Subcutaneous abdominal adipose tissue (tissue), 5 donors: ENCODE measurements around the gene GADD45B.
"Not testable (repeated sequence)": the region's sequence is repeated elsewhere in the genome, so short reads cannot be mapped to it uniquely, and the experiment has no call there.

Experiments used
- H3K27ac ChIP-seq: one replicate; pipeline ENCODE4 v1.7.0; 2013; ENCODE audit warnings: low read depth, mild to moderate bottlenecking, inconsistent platforms, low read length, moderate library complexity
- H3K27me3 ChIP-seq, 5 donors: one replicate each; pipeline ENCODE4 v1.7.0; 2013; ENCODE audit warnings: low read length in 5 of 5, inconsistent platforms in 1 of 5; ENCODE audit not compliant: control insufficient read depth in 5 of 5, insufficient read depth in 4 of 5
- H3K36me3 ChIP-seq, 5 donors: one replicate each; pipeline ENCODE4 v1.7.0; 2013; ENCODE audit warnings: low read length in 5 of 5; ENCODE audit not compliant: control insufficient read depth in 5 of 5, insufficient read depth in 5 of 5
- H3K4me1 ChIP-seq, 5 donors: one replicate each; pipeline ENCODE4 v1.7.0; 2013; ENCODE audit warnings: low read length in 5 of 5, mild to moderate bottlenecking in 3 of 5, moderate library complexity in 1 of 5; ENCODE audit not compliant: control insufficient read depth in 5 of 5, insufficient read depth in 5 of 5
- H3K4me3 ChIP-seq, 5 donors: one replicate each; pipeline ENCODE4 v1.7.0; 2013; ENCODE audit warnings: low read length in 5 of 5, low read depth in 1 of 5
- H3K9ac ChIP-seq, 5 donors: one replicate each; pipeline ENCODE4 v1.7.0; 2013; ENCODE audit warnings: low read length in 5 of 5, mild to moderate bottlenecking in 4 of 5, moderate library complexity in 3 of 5
- H3K9me3 ChIP-seq, 5 donors: one replicate each; pipeline ENCODE4 v1.7.0; 2013; ENCODE audit warnings: low read length in 5 of 5; ENCODE audit not compliant: control insufficient read depth in 5 of 5
- donor health status: healthy.
- donor health status: healthy.
- donor health status: healthy.
- donor health status: healthy.
- donor health status: healthy.

The GADD45B gene

GRCh38 chr19:2455851-2456570 lies 19.9 kb upstream of the GADD45B start:
- Histone ChIP-seq H3K4me3 (peak overlapping the region in 4 of 5 donors; percentile 75 to 90 (median 79)), H3K9ac (peak overlapping the region in 4 of 5 donors; percentile 59 to 83 (median 76)), H3K9me3 (no peaks in the 10 kb centered on the region), H3K27ac (no peak overlapping the region), H3K27me3 (no peaks in the 10 kb centered on the region), H3K36me3 (no peaks in the 10 kb centered on the region), H3K4me1 (peaks cover 0 to 19% (median 15%) of the 10 kb centered on the region in 5 donors)

- Histone ChIP-seq H3K9ac (peak overlapping the region in 2 of 5 donors; percentile 39 to 66), H3K27ac (no peak overlapping the region), H3K9me3 (no peaks in the 10 kb centered on the region), H3K36me3 (no peaks in the 10 kb centered on the region), H3K4me3 (peak overlapping the region; percentile 51 to 81 (median 72)), H3K27me3 (no peaks in the 10 kb centered on the region), H3K4me1 (peaks cover 0 to 33% (median 27%) of the 10 kb centered on the region in 5 donors)
These were observed 18.4 kb upstream of the GADD45B start for GRCh38 chr19:2457394-2458037.

GRCh38 chr19:2458054-2458453 lies 17.9 kb upstream of the GADD45B start:
- no peaks in the 10 kb centered on the region for H3K9me3 ChIP-seq
- no peaks in the 10 kb centered on the region for H3K36me3 ChIP-seq
- no peak overlapping the region for H3K4me3 ChIP-seq
- H3K4me1 ChIP-seq = peaks cover 0 to 37% (median 31%) of the 10 kb centered on the region in 5 donors
- no peaks in the 10 kb centered on the region for H3K27me3 ChIP-seq
- no peak overlapping the region for H3K27ac ChIP-seq
- H3K9ac ChIP-seq = no peak overlapping the region

- H3K9me3 ChIP-seq, H3K36me3 ChIP-seq, H3K27ac ChIP-seq, H3K4me3 ChIP-seq, H3K9ac ChIP-seq, H3K27me3 ChIP-seq: not testable (repeated sequence)
- peaks cover 0 to 37% (median 31%) of the 10 kb centered on the region in 5 donors for H3K4me1 ChIP-seq
These were observed 17.2 kb upstream of the GADD45B start for GRCh38 chr19:2458776-2459175.

- H3K4me3 ChIP-seq = no peak overlapping the region
- no peaks in the 10 kb centered on the region for H3K27me3 ChIP-seq
- H3K27ac ChIP-seq = no peak overlapping the region
- peaks cover 0 to 34% (median 30%) of the 10 kb centered on the region in 5 donors for H3K4me1 ChIP-seq
- no peaks in the 10 kb centered on the region for H3K9me3 ChIP-seq
- H3K9ac ChIP-seq = no peak overlapping the region
- no peaks in the 10 kb centered on the region for H3K36me3 ChIP-seq
These were observed 15.7 kb upstream of the GADD45B start for GRCh38 chr19:2460245-2460644.

- Histone ChIP-seq H3K9me3 (no peaks in the 10 kb centered on the region), H3K27me3 (no peaks in the 10 kb centered on the region), H3K4me1 (peaks cover 0 to 22% (median 18%) of the 10 kb centered on the region in 5 donors), H3K9ac (peak overlapping the region in 3 of 5 donors; percentile 51 to 71 (median 56)), H3K36me3 (no peaks in the 10 kb centered on the region), H3K4me3 (peak overlapping the region in 4 of 5 donors; percentile 71 to 73 (median 72)), H3K27ac (no peak overlapping the region)
These were observed 13.9 kb upstream of the GADD45B start for GRCh38 chr19:2461751-2462634.

GRCh38 chr19:2462635-2463421 lies 13.1 kb upstream of the GADD45B start:
- Histone ChIP-seq H3K9me3 (no peaks in the 10 kb centered on the region), H3K36me3 (no peaks in the 10 kb centered on the region), H3K4me3 (peak overlapping the region; percentile 35 to 73 (median 72)), H3K27me3 (no peaks in the 10 kb centered on the region), H3K9ac (peak overlapping the region in 2 of 5 donors; percentile 20 to 71), H3K4me1 (peaks cover 0 to 18% (median 15%) of the 10 kb centered on the region in 5 donors), H3K27ac (peak overlapping the region; percentile 50)

GRCh38 chr19:2463694-2464093 lies 12.2 kb upstream of the GADD45B start:
- H3K4me3 ChIP-seq, H3K36me3 ChIP-seq, H3K9ac ChIP-seq, H3K9me3 ChIP-seq, H3K27me3 ChIP-seq: not testable (repeated sequence)
- H3K4me1 ChIP-seq = peaks cover 0 to 18% (median 15%) of the 10 kb centered on the region in 5 donors
- peak overlapping the region; percentile 50 for H3K27ac ChIP-seq

GRCh38 chr19:2464389-2464788 lies 11.5 kb upstream of the GADD45B start:
- Histone ChIP-seq H3K9me3 (no peaks in the 10 kb centered on the region), H3K4me1 (peaks cover 2 to 23% (median 17%) of the 10 kb centered on the region in 5 donors), H3K9ac (no peak overlapping the region), H3K27me3 (no peaks in the 10 kb centered on the region), H3K36me3 (no peaks in the 10 kb centered on the region), H3K4me3 (no peak overlapping the region), H3K27ac (no peak overlapping the region)
